Activated T-cell treated with anti-CD3 and anti-CD28 coated beads for 4 hours (primary cell): ENCODE measurements around the gene MT4.

Source experiments
- DNase-seq: peaks from one replicate; pipeline ENCODE4 v3.0.0-alpha.2; 2020

The MT4 gene

DNA sequence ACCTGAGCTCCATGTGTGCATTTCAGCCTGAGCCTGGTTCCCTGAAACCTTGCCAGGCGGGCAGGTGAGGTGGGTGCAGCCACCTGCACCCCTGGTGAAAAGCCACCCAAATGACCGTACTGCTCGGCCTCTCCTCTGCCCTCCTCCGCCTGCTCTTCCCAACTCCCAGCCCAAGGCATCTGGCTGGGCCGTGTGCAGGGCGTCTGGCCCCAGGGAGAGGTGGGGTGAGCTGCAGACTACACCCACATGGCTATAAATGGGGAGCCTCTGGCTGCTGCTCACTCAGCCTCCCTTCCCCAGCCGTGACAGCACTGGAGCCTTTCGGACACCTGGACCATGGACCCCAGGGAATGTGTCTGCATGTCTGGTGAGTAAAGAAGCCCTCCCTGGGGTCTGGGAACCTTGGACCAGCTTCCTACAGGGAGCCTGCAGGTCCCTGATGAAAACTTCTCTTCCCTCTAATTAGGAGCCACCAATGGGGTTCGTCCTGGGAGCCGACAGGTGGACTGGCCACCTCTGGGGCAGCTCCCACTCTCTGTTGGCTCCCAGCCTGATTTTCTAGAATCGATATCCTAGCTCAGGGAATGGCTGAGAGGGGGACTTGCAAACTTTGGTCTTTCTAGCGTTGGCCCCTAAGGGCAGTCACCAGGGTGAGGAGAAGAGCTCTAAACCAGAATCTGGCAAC is at the start of gene MT4:
MT4 (plus strand) TSS at position 281 of the 685 bp plus-strand sequence; CDS start at position 337, 56 bp downstream.
- no peak for DNase-seq

DNA sequence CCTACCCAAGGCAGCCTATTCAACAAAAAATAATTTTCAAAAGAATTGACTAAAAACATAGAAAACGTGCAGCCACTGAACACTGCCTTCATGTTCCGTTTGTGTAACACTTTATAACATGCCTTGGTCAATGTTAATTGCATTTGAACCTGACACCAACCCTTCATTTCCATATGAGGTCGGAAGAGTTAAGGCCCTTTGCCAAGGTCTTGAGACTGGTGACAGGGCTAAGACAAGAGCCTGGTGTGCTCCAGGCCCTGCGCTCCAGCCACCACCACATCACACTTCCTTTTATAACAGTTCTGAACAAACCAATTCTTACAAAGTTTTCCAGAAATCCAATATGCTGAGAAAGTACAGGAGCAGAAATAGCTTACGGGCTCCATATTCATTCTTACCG is 49.2 kb upstream of the MT4 start:
- DNase-seq, result no peak

DNA sequence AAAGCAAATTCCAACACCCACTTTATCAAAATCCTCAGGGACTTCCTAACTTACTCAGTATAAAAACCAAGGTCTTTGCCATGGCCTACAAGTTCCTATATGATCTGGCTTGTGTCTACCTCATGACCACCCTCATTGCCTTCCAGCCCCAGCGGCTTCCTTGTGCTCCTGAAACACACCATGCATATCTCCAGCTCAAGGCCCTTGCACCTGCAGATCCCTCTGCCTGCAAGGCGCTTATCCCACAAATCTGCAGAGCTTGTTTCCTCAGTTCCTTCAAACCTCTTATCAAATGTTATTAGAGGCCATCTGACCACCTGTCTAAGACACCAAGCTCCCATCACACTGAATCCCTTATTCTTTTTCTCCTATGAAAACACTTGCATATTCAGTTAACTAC is 47.7 kb upstream of the MT4 start:
- DNase-seq, result no peak

DNA sequence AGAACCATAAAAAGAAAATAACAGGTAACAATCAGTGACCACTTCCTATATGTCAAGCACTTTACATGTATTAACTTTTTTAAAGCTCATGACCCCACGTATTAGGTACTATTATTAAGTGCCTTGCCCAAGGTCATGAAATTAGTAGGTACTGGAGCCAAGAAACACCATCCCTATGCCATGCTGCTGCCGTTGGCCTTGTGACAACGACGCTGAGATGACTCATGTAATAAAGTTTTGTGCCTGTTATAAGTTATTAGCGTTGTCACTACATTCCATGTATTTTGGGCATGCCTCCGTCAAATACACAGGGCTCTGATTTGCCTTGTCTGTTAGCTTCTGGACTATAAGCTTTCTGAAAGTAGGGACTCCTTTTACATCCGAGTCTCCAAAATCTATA is 46.4 kb upstream of the MT4 start:
- no peak for DNase-seq

DNA sequence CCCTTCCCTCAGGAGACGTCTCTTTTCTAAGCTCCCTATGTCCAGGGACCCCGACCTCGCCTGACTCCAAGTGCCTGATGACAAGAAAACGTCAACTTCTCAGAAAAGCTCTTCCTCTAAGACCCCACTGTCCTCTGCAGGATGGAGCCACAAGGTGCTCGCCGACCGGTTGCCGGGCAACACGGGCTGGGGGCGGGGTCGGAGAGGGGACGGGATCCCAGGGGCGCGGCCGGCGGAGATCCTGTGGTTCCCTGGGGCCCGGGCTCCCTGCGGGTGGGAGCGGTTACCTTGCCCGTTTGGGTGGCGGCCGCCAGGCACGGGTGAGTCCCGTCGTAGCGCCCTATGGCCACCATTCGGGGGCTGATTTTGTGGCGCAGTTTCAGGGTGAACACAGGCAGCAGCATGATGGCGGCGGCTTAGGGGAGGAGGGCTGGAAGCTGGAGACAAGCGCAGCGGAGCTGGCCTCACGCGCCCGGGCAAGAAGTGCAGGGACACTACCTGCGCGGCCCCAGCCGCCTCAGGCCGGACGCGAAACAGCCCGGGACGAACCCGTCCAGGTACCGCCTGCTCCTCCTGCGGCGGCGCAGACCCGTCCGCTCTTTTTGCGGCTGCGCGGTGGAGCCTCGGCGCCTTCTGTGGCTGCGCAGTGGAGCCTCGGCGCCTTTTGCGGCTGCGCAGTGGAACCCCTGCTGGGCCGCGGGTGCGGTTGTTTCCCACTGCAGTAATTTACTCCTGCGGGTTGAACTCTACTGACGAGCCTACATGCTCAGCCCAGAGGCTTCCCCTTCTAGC is 45.2 kb upstream of the MT4 start, which contains the start of gene BBS2:
BBS2 (minus strand) TSS at position 566 of the 792 bp plus-strand sequence; CDS start at position 404, 162 bp downstream.
- DNase-seq, result peak; percentile 86

DNA sequence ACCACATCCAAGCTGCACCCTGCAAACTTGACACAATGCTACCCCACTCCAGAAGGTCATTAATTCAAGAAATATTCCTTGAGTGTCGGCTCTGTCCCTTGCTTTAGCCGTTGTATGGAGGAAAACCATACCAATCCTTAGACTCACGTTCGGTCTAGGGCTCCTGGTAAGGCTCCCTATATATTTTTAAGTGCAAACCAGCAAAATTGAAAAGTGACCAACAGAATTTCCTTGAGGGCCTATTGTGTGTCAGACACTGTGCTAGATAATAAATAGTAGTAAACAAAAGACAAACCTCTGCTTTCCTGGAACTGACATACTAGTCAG is 44.7 kb upstream of the MT4 start:
- no peak for DNase-seq

DNA sequence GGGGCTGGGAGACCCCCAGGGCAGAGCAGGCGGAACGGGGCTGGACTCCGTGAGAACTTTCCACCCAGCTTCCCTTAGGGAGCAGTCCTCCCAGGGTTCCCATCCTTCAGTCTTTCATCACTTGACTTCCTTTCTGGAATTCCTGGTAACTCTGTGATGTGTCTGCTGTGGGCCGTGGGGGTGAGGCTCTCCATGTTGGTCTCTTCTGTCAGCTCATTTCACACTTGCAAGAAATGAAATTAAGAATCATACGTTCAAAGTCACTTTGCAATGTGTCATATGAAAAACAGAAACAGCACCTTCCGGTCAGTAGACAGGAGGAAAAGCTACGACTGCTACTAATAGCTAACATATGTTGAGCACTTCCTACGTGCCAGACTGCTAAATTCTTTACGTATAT is 39.6 kb upstream of the MT4 start:
- DNase-seq, result no peak

DNA sequence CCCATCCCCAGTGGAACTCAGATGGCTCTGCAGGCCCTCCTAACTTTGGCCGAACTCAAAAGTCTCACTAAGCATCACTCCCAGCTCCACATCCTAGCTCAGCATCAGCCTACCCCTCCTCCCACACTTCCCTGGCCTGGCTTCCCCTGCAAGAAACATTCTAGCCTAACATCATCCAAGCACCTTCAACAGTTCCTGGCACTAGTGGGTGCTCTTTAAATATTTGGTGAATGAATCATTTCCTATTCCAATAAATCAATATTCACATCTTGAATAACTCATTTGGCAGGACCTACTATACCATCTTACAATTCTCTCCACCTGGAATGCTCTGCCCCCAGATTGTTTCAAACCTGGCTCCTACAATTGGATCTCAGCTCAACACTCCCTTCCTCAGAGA is 34.0 kb upstream of the MT4 start:
- DNase-seq, result no peak

DNA sequence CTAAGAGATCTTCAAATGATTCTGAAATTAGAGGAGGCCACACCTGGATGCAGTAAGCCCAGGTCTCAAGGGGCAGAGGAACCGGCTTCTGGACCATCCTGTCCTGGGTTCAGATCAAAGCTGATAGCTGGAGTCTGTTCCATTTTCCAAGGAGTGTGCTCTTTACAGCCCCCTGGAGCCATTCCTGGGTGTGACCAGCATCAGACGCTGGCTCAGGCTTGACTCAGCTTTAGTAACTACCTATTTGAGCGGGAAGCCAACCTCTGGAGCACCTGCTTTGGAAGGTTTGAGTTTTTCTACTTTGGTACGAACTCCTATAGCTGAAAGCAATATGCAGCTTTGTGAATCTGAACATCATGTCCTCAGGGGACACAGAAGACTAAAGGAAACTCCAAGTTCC is 32.2 kb upstream of the MT4 start:
- DNase-seq, result no peak

DNA sequence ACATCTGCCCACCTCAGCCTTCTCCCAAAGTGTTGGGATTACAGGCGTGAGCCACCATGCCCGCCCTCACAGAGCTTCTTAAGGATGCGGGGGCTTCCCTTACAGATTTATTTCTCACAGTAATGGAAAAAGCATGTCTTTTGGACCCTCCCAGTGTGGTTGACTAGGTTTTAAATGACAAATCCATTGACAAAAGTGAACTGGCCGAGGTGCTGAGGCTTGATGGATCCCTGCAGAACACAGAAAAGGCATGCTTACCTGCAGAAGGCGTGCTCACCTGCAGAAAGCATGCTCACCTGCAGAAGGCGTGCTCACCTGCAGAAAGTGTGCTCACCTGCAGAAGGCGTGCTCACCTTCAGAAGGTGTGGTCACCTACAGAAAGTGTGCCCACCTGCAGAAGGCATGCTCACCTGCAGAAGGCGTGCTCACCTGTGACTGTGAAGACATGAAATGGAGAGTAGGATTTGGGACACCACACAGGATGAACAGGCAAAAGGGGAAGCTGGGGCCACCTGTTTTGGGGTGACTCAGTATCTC is 30.0 kb upstream of the MT4 start:
- no peak for DNase-seq

DNA sequence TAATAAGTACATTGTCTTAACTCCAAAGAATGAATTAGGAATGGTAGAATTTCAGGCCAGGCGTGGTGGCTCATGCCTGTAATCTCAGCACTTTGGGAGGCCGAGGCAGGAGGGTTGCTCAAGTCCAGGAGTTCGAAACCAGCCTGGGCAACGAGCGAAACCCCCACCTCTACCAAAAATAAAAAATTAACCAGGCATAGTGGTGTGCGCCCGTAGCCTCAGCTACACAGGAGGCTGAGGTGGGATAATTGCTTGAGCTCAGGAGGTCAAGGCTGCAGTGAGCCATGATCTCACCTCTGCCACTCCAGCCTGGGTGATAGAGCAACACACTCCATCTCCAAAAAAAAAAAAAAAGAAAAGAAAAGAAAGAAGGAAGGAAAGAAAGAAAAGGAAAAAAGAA is 26.5 kb upstream of the MT4 start:
- no peak for DNase-seq

DNA sequence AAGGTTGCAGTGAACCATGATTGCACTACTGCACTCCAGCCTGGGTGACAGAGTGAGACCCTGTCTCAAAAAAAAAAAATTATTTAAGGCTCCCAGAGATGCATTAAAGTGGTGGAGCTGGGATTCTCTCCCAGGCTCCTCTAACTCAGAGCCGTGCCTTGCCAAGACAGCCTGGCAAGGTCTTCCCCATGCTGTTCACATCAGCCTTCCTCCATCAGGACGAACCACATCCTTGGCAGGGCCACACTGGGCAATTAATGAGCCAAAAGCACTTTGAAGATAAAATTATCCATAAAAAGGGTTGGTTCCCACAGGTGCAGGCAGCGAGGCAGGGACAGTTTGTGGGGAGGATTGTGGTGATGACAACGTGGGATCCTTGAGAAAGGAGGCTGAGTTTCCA is 25.2 kb upstream of the MT4 start:
- DNase-seq, result no peak

DNA sequence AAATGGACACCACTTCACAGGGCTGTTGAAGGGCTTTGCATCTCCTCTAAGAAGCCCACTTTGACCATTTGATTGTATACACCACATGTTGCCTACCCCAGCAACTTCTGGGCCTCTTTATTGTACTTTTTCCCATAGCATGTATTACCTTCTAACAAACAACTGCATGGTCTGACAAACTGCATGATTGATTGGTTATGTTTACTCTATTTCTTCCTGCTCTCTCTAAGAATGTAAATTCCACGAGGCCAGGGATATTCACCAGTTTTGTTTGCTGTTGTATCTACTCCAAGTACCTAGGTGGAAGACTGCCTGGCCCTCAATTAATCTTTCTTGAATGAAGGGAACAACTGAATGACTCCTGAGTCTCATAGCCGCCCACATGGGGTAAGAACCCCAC is 22.8 kb upstream of the MT4 start:
- no peak for DNase-seq

DNA sequence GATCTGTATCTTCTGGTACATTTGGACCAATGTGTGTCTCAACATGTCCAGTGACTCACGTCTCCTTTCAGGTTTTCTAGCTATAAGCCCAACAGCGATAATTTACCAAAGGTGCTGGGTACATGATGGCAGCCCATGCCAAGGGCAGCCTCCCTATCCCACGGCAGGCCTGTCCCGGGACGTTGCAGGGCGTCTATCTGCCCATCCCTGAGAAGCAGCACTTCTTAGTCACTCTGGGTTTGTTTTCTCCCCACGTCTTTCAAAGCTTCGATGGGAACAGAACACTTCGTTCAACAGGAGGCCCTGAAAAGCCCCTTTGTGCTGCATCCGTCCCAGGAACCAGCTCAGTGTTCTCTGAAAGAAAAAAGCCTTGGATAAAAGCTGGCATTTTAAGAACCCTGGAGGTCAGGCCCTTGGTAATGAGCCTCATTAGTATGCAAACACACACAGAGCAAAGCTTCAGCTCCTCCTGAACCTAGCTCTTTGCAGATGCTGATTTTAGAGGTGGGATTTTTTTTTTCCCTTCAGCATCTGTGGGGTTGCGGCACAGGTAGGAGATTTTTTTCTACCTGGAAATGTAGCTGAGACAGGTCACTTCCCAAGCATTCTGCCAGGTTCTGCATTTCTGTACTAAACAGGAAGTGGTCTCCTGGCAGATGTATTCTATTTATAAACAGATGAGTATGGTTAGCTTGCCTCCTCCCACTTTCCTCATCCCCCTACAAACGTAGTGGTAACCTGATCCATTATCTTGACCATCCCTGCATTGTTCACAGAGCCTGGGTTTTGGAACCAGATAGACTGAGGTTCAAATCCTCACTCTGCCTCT is 17.5 kb upstream of the MT4 start:
- DNase-seq, result no peak

DNA sequence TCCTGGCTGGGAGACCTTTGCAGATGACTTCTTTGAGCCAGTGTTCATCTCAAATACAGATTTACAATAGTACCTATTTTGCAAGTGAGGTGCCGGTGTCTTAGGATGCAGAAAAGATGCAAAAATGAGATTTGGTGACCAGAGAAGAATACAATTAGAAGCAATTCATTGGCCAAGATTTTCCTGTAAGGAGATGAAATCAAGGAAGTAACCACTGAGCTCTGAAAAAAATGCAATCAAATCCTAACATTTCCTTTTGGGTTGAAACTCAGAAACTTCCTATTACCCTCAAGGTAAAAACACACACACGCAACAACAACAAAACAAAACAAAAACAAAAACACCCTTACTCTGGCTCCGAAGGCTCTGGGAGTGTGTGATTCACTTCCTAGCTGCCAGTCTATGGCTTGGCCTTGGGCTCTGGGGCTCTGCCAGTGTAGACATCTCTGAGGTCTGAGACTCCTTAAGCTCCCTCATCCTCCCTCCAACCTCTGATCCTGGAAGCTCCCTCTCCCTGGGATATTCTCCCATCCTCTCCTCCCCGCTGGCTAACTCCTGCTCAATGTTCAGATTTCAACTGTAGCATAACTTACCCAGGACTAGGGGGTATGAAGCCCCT is 16.8 kb upstream of the MT4 start:
- no peak for DNase-seq

DNA sequence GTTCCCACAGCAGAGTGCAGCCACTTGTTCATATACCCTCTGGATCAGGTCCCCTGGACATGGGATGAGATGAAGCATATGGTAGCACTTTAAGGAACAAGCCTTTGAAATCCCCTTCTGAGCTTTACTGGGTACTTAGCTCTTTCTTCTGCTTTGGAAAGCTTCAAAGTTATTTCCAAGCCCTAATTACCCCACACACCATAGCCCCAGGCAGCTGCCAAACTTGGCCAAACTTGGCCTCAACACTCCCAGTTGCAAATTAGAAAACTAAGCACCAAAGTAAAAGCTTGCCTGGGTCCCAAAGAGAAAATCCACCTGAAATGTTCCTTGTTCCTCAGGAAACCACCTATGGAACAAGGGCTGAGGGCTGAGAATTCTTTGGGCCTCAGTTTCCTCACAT is 15.7 kb upstream of the MT4 start:
- DNase-seq, result no peak

DNA sequence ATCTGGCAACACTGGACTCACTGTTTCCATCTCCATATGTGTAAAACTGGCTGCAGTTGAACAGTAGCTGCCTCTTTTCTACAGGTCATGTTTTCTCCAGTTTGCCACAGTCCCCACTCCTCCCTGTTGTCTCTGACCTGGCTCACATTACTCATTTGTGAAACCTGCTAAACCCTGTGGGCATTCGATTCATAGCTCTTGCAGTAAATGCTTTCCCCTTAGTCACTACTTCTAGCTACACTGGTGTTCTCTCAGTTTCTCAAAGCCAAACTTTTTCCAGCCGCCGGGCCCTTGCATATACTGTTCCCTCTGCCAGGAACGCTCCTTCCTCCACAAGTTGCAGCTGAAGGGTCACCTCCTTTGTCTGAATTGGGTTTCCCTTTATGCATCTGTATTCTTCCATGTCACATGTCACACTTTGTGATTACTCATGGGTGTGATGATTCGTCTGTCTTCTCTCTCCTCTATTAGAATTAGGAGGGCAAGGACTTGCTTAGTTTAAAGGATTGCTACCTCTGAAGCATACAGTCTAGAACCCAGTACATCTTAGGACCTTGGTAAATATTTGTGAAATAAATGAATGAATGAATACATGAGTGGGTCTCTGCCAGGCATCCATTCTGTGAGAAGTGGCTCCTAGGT is 15.0 kb upstream of the MT4 start:
- DNase-seq, result no peak

DNA sequence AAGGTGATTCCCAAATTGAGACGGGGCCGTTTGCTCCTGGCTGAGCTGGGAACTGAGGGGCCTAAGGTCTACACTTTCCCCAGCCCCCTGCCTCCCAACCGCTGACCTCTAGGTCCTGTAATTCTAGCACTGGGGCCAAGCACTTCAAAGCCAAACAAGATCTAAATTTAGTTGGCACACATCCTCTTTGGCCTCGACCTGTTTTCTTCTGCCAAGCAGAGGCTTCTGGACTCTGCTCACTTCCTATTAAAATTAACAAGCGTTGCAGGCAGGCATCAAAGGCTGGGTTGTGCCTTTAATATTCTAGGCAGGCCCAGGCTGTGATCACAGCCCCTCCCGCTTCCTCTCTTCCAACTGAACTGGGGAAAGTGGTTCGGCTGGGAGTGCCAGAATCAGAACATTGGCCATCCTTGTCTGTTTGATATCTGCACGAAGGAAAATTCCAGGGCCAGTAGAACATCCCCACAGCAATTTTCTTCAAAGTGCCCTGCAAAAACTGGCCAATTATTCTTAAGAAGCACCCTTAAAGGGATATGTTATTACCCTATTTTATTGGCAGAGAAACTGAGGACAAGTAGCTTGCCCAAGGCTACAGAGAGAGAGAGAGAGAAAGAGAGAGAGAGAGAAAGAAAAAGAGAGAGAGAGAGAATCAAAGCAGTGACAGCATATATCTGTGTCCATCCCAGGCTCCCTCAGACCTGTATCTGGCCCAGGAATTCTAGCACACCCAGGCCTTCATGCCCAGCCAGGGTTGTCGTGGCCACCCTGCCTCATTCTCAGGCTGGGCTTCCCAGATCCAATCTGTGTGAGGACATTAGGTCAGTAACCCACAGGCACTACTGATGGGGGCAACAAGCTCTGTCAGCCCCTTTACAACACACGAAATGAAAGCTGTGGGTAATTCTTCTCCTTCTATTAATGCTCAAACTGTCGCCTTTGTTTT is 12.8 kb upstream of the MT4 start:
- DNase-seq, result no peak

DNA sequence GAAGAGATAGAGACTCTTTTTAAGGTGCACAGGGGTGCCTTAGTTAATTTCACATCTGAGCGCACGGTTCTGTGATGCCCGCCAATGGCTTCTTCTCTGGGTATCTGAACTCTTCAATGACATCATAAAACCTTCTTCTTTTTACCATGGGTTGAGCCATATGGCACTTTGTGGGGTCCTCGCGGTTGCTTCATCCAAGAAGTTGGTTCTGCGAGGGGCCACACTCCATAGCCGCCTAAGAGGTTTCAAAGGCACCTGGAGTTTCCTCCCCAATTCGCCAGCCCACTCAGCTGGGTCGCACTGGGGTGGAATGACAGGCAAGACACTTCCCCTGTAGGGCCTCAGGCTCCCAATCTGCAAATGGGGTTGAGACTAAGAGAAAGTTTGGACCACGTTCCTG is 10.4 kb upstream of the MT4 start:
- DNase-seq, result no peak

DNA sequence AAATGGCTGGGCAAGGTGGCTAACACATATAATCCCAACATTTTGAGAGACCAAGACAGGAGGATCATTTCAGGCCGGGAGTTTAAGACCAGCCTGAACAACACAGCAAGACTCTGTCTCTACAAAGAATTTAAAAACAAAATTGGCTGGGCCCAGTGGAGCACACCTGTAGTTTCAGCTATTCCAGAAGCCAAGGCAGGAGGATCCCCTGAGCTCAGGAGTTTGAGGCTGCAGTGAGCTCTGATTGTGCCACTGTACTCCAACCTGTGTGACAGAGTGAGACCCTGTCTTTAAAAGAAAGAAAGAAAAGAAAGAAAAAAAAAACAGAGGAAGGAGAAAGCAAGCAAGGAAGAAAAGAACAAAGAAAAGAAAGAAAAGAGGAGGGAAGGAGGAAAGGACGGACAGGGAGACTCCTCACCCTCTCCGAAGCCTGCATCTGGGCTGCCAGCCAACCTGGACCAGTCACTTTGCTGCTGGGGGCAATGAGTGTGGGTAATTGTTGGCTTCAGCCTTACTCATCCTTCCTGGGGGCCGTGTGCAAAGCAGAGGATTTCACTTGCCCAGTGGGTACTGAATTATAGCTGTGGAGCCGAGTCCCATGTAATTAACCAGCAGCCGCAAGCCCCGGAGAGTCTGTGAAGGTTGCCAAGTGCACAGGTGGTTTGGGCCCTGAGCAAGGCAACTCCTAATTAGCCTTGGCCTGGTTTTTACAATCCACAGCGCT is 6.7 kb upstream of the MT4 start:
- DNase-seq, result no peak

DNA sequence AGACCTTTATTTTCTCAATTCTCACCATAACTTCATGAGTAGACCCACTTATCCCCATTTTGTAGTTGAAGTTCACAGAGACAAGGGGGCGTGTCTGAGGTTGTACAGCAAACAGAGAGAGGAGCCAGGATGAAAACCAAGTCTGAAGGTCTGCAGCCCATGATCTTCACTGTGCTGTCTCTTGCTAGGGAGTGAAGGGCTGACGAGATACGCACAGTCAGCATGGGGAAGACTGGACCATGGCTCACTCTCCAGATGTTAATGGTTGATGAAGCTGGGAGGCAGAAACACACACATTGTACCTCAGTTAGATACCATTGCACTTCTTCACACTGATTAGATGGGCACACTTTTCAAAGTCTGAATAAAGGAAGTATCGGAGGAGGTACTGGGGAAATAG is 5.8 kb upstream of the MT4 start:
- no peak for DNase-seq
